Bronchial epithelial cell (primary cell): ENCODE results near the gene SNAPIN. TPM values are rescaled to one million over a fixed set of nuclear protein-coding genes. Genes with fewer than 3 reads are reported as not detected.

Source experiments
- DNase-seq: peaks from one replicate; pipeline ENCODE4 v3.0.0-alpha.2; 2010; ENCODE audit warnings: low read depth
- FAIRE-seq: peaks from 2 replicates; lab custom pipeline; 2011; peaks lifted over from hg19 to GRCh38; lab: Jason Lieb, UNC
- H3K27me3 ChIP-seq: 2 replicates; pipeline ENCODE4 v1.5.1; 2011; ENCODE audit warnings: low read length; ENCODE audit not compliant: control insufficient read depth, insufficient read depth
- H3K36me3 ChIP-seq: 2 replicates; pipeline ENCODE4 v1.5.1; 2011; ENCODE audit warnings: low read length; ENCODE audit not compliant: control insufficient read depth, insufficient read depth
- H3K4me3 ChIP-seq: 2 replicates; pipeline ENCODE4 v1.5.1; 2011; ENCODE audit warnings: mild to moderate bottlenecking, low read depth, low read length, control low read depth
- total RNA-seq: library from RNA; depleted of rRNA; stranded (reverse); fragments of >200 nt; gene quantifications from 2 replicates; pipeline ENCODE4 v1.2.1, GENCODE V29; 2014
- TF ChIP-seq, protein P1 (sequence below): IDR thresholded peaks from 2 replicates; pipeline ENCODE4 v1.5.1; 2011; ENCODE audit warnings: mild to moderate bottlenecking, moderate library complexity, low read length, control low read depth, inconsistent platforms; ENCODE audit not compliant: insufficient read depth, severe bottlenecking

The SNAPIN gene
- total RNA-seq, 1 donor from 2014 or later = 59.5 TPM

DNA sequence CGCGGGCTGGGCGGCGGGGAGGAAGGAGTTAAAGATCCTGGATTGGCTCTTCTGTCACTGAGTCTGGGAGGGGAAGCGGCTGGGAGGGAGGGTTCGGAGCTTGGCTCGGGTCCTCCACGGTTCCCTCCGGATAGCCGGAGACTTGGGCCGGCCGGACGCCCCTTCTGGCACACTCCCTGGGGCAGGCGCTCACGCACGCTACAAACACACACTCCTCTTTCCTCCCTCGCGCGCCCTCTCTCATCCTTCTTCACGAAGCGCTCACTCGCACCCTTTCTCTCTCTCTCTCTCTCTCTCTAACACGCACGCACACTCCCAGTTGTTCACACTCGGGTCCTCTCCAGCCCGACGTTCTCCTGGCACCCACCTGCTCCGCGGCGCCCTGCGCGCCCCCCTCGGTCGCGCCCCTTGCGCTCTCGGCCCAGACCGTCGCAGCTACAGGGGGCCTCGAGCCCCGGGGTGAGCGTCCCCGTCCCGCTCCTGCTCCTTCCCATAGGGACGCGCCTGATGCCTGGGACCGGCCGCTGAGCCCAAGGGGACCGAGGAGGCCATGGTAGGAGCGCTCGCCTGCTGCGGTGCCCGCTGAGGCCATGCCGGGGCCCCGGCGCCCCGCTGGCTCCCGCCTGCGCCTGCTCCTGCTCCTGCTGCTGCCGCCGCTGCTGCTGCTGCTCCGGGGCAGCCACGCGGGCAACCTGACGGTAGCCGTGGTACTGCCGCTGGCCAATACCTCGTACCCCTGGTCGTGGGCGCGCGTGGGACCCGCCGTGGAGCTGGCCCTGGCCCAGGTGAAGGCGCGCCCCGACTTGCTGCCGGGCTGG is 20.2 kb downstream of the SNAPIN start, which contains the start of gene NPR1:
NPR1 (plus strand) TSS at position 170 of the 818 bp plus-strand sequence; CDS start at position 591, 421 bp downstream.
- DNase-seq (no peak), FAIRE-seq (no peak)
- Histone ChIP-seq H3K27me3 (peaks cover 27% of the 10 kb centered on the region), H3K4me3 (peak within 1 kb of the TSS; percentile 19), H3K36me3 (no peaks in the 10 kb centered on the region)
- TF ChIP-seq, protein P1, sequence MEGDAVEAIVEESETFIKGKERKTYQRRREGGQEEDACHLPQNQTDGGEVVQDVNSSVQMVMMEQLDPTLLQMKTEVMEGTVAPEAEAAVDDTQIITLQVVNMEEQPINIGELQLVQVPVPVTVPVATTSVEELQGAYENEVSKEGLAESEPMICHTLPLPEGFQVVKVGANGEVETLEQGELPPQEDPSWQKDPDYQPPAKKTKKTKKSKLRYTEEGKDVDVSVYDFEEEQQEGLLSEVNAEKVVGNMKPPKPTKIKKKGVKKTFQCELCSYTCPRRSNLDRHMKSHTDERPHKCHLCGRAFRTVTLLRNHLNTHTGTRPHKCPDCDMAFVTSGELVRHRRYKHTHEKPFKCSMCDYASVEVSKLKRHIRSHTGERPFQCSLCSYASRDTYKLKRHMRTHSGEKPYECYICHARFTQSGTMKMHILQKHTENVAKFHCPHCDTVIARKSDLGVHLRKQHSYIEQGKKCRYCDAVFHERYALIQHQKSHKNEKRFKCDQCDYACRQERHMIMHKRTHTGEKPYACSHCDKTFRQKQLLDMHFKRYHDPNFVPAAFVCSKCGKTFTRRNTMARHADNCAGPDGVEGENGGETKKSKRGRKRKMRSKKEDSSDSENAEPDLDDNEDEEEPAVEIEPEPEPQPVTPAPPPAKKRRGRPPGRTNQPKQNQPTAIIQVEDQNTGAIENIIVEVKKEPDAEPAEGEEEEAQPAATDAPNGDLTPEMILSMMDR = no peak

DNA sequence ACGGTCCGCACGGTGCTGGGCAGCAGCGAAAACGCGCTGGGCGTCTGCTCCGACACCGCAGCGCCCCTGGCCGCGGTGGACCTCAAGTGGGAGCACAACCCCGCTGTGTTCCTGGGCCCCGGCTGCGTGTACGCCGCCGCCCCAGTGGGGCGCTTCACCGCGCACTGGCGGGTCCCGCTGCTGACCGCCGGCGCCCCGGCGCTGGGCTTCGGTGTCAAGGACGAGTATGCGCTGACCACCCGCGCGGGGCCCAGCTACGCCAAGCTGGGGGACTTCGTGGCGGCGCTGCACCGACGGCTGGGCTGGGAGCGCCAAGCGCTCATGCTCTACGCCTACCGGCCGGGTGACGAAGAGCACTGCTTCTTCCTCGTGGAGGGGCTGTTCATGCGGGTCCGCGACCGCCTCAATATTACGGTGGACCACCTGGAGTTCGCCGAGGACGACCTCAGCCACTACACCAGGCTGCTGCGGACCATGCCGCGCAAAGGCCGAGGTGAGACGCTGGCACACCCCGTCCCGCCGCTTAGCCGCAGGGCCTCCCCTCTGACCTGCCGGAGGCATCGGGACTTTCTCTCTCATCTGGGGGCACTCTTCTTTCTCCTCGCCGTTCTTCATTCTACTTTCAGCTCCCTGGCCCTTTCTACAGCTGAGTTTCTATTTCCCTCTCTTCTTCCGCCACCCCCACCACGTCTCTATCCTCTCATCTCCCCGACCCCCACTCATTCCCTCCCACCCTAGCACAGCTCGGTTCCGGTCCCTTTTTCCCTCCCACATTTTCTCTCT is 21.0 kb downstream of the SNAPIN start:
- no peak for FAIRE-seq
- H3K27me3 ChIP-seq = peaks cover 27% of the 10 kb centered on the region
- TF ChIP-seq, protein P1 = no peak

DNA sequence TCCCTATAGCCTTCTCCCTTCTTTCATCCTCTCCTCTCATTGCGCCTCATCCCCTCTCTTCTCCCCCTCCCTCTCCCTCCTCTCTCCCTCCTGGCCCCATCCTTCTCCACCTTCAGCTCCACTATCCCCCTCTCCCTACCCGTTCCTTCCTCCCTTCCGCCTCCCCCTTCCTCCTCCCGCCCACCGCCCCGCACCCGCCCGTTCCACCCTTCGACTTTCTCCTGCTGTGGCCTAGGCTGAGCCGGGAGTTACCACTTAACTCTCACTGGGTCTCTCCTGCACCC is 21.6 kb downstream of the SNAPIN start:
- Histone ChIP-seq H3K27me3 (peaks cover 27% of the 10 kb centered on the region), H3K36me3 (no peaks in the 10 kb centered on the region), H3K4me3 (no peak overlapping the region)
- TF ChIP-seq, protein P1 = no peak
- DNase-seq (no peak), FAIRE-seq (no peak)

More for the DNA sequence above, 21.0 kb downstream of the SNAPIN start:
- no peak for DNase-seq
- H3K36me3 ChIP-seq = no peaks in the 10 kb centered on the region
- peak overlapping the region; percentile 19 for H3K4me3 ChIP-seq

DNA sequence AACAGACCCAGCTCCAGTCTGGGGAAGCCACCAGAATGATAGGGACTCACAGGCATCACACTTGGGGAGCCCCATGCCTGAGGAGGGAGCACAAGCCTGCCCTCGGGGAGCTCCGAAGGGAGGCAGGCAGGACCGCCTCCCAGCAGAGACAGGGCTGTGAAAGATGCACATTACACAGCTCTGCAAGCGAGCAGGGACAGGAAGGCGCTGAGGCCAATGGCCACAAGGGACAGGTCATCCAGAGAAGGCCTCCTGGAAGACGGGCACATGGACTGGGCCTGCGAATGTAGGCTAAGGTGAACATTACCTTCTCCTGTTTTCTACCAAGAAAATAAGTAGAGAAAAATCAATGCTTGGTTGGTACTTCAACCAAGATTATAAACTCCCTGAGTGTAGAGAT is 24.2 kb downstream of the SNAPIN start:
- TF ChIP-seq, protein P1 = no peak
- Histone ChIP-seq H3K36me3 (no peaks in the 10 kb centered on the region), H3K27me3 (peaks cover 29% of the 10 kb centered on the region), H3K4me3 (no peak overlapping the region)
- DNase-seq = no peak
- FAIRE-seq = no peak

DNA sequence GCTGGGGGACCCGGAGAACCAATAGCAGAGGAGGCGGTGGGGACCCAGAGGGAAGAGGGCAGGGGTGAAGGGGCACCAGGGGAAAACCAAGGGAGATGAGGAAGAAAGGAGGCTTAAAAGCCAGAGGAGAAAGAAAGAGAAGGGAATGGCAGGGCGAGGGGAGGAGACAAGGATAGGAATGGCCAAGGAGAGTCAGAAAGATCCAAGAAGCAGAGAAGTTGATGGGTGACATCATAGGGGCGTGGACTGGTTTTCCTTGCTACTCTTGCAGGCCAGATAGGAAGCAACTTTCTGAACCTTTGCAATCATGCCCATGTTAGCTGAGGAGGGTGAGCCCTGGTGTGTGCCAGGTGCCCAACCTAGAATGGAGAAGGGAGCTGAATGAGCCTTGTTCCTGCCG is 25.4 kb downstream of the SNAPIN start:
- H3K4me3 ChIP-seq = no peak overlapping the region
- peak; percentile 51 for DNase-seq

More for the DNA sequence above, 25.4 kb downstream of the SNAPIN start:
- TF ChIP-seq, protein P1 = no peak
- Histone ChIP-seq H3K36me3 (no peaks in the 10 kb centered on the region), H3K27me3 (peaks cover 19% of the 10 kb centered on the region)
- no peak for FAIRE-seq
